ENCODE measurements around the gene ABHD6.

ABHD6 gene

GRCh38 chr3:58204720-58205119 is 32.9 kb upstream of the ABHD6 start:
- no peaks in the 10 kb centered on the region for H3K27me3 ChIP-seq (replicated peaks; ENCODE audit: insufficient read depth, low read length)
- H3K27ac ChIP-seq (ENCODE audit: low read length) = no peak overlapping the region
- no peaks in the 10 kb centered on the region for H3K9me2 ChIP-seq (replicated peaks; ENCODE audit: insufficient read depth, low read length)

GRCh38 chr3:58205981-58206380 is 31.6 kb upstream of the ABHD6 start:
- Histone ChIP-seq H3K4me3 (ENCODE audit: low read length) (no peak overlapping the region), H3K9me2 (replicated peaks; ENCODE audit: insufficient read depth, low read length) (no peaks in the 10 kb centered on the region), H4K20me1 (ENCODE audit: insufficient read depth, low read length) (no peaks in the 10 kb centered on the region), H3K36me3 (replicated peaks; ENCODE audit: insufficient read depth, low read length) (no peaks in the 10 kb centered on the region), H3K4me2 (ENCODE audit: low read depth, low read length) (no peak overlapping the region), H3K79me2 (ENCODE audit: low read length) (no peaks in the 10 kb centered on the region), H3F3A (ENCODE audit: insufficient read depth, low read length) (no peaks in the 10 kb centered on the region), H3K9me3 (replicated peaks; ENCODE audit: insufficient read depth, low read length) (no peaks in the 10 kb centered on the region), H2AFZ (ENCODE audit: low read length) (no peak overlapping the region), H3K9ac (ENCODE audit: low read length) (no peak overlapping the region), H3K4me1 (ENCODE audit: low read length) (no peaks in the 10 kb centered on the region), H3K27ac (ENCODE audit: low read length) (no peak overlapping the region), H3K27me3 (replicated peaks; ENCODE audit: insufficient read depth, low read length) (no peaks in the 10 kb centered on the region)
- TF ChIP-seq EZH2phosphoT487 (IDR thresholded peaks at IDR 0.05; ENCODE audit: low read length) (no peak), CTCF (IDR thresholded peaks at IDR 0.05; ENCODE audit: low read length) (no peak), EZH2 (optimal IDR thresholded peaks at IDR 0.05; ENCODE audit: low read depth, low read length) (no peak)
- no peak for DNase-seq

More at GRCh38 chr3:58204720-58205119, 32.9 kb upstream of the ABHD6 start:
- no peaks in the 10 kb centered on the region for H4K20me1 ChIP-seq (ENCODE audit: insufficient read depth, low read length)
- H2AFZ ChIP-seq (ENCODE audit: low read length) = no peak overlapping the region
- H3K79me2 ChIP-seq (ENCODE audit: low read length) = no peaks in the 10 kb centered on the region
- DNase-seq = no peak
- no peaks in the 10 kb centered on the region for H3K9me3 ChIP-seq (replicated peaks; ENCODE audit: insufficient read depth, low read length)
- no peaks in the 10 kb centered on the region for H3F3A ChIP-seq (ENCODE audit: insufficient read depth, low read length)
- no peak overlapping the region for H3K4me2 ChIP-seq (ENCODE audit: low read depth, low read length)
- no peak overlapping the region for H3K4me3 ChIP-seq (ENCODE audit: low read length)
- H3K4me1 ChIP-seq (ENCODE audit: low read length) = no peaks in the 10 kb centered on the region
- H3K36me3 ChIP-seq (replicated peaks; ENCODE audit: insufficient read depth, low read length) = no peaks in the 10 kb centered on the region
- no peak overlapping the region for H3K9ac ChIP-seq (ENCODE audit: low read length)
- TF ChIP-seq CTCF (IDR thresholded peaks at IDR 0.05; ENCODE audit: low read length) (no peak), EZH2 (optimal IDR thresholded peaks at IDR 0.05; ENCODE audit: low read depth, low read length) (no peak), EZH2phosphoT487 (IDR thresholded peaks at IDR 0.05; ENCODE audit: low read length) (no peak)

GRCh38 chr3:58206406-58207011 is 31.1 kb upstream of the ABHD6 start:
- Histone ChIP-seq H3K4me3 (ENCODE audit: low read length) (no peak overlapping the region), H3K9ac (ENCODE audit: low read length) (no peak overlapping the region), H3K9me2 (replicated peaks; ENCODE audit: insufficient read depth, low read length) (no peaks in the 10 kb centered on the region), H3K4me1 (ENCODE audit: low read length) (no peaks in the 10 kb centered on the region), H2AFZ (ENCODE audit: low read length) (no peak overlapping the region), H3K27ac (ENCODE audit: low read length) (no peak overlapping the region), H3K4me2 (ENCODE audit: low read depth, low read length) (no peak overlapping the region), H3K9me3 (replicated peaks; ENCODE audit: insufficient read depth, low read length) (no peaks in the 10 kb centered on the region), H3K79me2 (ENCODE audit: low read length) (no peaks in the 10 kb centered on the region), H3K27me3 (replicated peaks; ENCODE audit: insufficient read depth, low read length) (no peaks in the 10 kb centered on the region), H4K20me1 (ENCODE audit: insufficient read depth, low read length) (no peaks in the 10 kb centered on the region), H3K36me3 (replicated peaks; ENCODE audit: insufficient read depth, low read length) (no peaks in the 10 kb centered on the region), H3F3A (ENCODE audit: insufficient read depth, low read length) (no peaks in the 10 kb centered on the region)
- TF ChIP-seq CTCF (IDR thresholded peaks at IDR 0.05; ENCODE audit: low read length) (no peak), EZH2phosphoT487 (IDR thresholded peaks at IDR 0.05; ENCODE audit: low read length) (no peak), EZH2 (optimal IDR thresholded peaks at IDR 0.05; ENCODE audit: low read depth, low read length) (no peak)
- no peak for DNase-seq

Data from MM.1S (cell line).